ENCODE data around the gene EIF4H. TPM values are rescaled to one million over a fixed set of nuclear protein-coding genes. Genes with fewer than 3 reads are reported as not detected.

EIF4H gene
- total and polyA plus RNA-seq, 9 of the 15 experiments (the other 6 are each of a cell fraction or from before 2014, with no cell fraction given), result 11.0 to 435 (median 319) TPM

DNA sequence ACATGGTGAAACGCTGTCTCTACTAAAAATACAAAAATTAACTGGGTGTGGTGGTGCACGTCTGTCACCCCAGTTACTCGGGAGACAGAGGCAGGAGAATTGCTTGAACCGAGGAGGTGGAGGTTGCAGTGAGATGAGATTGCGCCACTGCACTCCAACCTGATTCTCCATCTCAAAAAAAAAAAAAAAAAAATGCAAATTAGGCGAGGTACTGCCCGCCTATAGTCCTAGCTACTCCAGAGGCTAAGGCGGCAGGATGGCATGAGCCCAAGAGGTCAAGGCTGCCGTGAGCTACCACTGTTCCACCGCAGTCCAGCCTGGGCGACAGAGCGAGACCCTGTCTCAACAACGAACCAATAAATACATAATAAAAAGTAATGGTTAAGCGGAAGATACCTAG, 1.1 kb upstream of the EIF4H start (continued):
- TF ChIP-seq, protein P1, sequence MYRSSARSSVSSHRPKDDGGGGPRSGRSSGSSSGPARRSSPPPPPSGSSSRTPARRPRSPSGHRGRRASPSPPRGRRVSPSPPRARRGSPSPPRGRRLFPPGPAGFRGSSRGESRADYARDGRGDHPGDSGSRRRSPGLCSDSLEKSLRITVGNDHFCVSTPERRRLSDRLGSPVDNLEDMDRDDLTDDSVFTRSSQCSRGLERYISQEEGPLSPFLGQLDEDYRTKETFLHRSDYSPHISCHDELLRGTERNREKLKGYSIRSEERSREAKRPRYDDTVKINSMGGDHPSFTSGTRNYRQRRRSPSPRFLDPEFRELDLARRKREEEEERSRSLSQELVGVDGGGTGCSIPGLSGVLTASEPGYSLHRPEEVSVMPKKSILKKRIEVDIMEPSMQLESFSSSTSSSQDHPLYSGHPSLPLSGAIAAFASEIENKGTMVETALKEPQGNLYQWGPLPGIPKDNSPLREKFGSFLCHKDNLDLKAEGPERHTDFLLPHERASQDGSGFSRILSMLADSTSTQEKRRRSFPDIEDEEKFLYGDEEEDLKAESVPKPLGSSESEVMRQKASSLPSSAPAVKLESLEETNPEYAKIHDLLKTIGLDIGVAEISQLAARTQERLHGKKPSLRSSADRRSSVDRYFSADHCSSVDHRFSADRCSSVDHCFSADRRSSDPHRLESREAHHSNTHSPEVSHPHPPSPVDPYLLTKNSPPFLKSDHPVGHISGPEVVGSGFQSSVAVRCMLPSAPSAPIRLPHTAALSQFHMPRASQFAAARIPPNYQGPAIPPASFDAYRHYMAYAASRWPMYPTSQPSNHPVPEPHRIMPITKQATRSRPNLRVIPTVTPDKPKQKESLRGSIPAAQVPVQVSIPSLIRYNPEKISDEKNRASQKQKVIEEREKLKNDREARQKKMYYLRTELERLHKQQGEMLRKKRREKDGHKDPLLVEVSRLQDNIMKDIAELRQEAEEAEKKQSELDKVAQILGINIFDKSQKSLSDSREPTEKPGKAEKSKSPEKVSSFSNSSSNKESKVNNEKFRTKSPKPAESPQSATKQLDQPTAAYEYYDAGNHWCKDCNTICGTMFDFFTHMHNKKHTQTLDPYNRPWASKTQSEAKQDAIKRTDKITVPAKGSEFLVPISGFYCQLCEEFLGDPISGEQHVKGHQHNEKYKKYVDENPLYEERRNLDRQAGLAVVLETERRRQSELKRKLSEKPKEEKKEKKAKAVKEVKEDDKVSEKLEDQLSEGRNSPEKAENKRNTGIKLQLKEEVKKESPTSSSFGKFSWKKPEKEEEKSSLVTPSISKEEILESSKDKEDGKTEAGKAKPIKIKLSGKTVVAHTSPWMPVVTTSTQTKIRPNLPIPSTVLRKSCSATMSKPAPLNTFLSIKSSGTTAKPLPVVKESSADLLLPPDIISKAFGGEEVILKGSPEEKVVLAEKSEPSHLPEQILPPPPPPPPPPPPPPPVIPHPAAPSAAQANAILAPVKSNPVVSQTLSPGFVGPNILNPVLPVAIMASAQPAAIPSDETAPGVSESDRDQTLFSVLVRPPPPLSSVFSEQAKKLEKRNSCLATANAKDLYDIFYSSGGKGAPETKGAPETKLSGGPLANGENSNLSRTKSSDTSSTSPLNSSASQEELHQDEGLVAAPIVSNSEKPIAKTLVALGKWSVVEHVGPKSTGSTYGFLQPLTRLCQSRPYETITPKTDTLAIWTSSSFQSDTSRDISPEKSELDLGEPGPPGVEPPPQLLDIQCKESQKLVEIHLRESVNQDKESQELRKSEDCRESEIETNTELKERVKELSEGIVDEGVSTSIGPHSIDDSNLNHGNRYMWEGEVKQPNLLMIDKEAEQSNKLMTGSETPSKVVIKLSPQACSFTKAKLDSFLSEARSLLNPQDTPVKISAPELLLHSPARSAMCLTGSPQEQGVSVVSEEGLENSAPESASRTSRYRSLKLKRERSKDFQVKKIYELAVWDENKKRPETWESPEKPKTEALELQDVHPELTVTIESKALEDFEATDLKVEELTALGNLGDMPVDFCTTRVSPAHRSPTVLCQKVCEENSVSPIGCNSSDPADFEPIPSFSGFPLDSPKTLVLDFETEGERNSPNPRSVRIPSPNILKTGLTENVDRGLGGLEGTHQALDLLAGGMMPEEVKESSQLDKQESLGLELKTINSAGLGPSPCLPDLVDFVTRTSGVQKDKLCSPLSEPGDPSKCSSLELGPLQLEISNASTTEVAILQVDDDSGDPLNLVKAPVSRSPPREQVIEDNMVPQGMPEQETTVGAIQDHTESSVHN (IDR thresholded peaks at IDR 0.05; ENCODE audit: borderline replicate concordance in 1 of 2, low read depth in 1 of 2), result no peak
- TF ChIP-seq CAMTA2 (CRISPR knock-in tag; conservative IDR thresholded peaks at IDR 0.05) (no peak), CBX3 (IDR thresholded peaks at IDR 0.05; ENCODE audit: borderline replicate concordance in 1 of 2, low read length in 2 of 2) (0 out of 3 replicates have a peak, but pooled peaks of 1 of the 2 experiments have one; percentile 1), ZBTB7A (IDR thresholded peaks at IDR 0.05; ENCODE audit: borderline replicate concordance, control insufficient read depth, low read depth, low read length) (no peak), ZNF780A (CRISPR knock-in tag; IDR thresholded peaks at IDR 0.05) (no peak), WHSC1 (IDR thresholded peaks at IDR 0.05; ENCODE audit: low read length) (no peak), RBM17 (IDR thresholded peaks at IDR 0.05; ENCODE audit: borderline replicate concordance, low read depth, low read length) (no peak), TCFL5 (CRISPR knock-in tag; conservative IDR thresholded peaks at IDR 0.05) (no peak), TARDBP (IDR thresholded peaks at IDR 0.05) (no peak)
- TF ChIP-seq, protein P2, sequence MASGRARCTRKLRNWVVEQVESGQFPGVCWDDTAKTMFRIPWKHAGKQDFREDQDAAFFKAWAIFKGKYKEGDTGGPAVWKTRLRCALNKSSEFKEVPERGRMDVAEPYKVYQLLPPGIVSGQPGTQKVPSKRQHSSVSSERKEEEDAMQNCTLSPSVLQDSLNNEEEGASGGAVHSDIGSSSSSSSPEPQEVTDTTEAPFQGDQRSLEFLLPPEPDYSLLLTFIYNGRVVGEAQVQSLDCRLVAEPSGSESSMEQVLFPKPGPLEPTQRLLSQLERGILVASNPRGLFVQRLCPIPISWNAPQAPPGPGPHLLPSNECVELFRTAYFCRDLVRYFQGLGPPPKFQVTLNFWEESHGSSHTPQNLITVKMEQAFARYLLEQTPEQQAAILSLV (tag; IDR thresholded peaks at IDR 0.05), result no peak
- TF ChIP-seq, protein P3, sequence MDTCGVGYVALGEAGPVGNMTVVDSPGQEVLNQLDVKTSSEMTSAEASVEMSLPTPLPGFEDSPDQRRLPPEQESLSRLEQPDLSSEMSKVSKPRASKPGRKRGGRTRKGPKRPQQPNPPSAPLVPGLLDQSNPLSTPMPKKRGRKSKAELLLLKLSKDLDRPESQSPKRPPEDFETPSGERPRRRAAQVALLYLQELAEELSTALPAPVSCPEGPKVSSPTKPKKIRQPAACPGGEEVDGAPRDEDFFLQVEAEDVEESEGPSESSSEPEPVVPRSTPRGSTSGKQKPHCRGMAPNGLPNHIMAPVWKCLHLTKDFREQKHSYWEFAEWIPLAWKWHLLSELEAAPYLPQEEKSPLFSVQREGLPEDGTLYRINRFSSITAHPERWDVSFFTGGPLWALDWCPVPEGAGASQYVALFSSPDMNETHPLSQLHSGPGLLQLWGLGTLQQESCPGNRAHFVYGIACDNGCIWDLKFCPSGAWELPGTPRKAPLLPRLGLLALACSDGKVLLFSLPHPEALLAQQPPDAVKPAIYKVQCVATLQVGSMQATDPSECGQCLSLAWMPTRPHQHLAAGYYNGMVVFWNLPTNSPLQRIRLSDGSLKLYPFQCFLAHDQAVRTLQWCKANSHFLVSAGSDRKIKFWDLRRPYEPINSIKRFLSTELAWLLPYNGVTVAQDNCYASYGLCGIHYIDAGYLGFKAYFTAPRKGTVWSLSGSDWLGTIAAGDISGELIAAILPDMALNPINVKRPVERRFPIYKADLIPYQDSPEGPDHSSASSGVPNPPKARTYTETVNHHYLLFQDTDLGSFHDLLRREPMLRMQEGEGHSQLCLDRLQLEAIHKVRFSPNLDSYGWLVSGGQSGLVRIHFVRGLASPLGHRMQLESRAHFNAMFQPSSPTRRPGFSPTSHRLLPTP (IDR thresholded peaks at IDR 0.05; ENCODE audit: borderline replicate concordance, extremely low read depth, insufficient read length), result no peak
- TF ChIP-seq, protein P4, sequence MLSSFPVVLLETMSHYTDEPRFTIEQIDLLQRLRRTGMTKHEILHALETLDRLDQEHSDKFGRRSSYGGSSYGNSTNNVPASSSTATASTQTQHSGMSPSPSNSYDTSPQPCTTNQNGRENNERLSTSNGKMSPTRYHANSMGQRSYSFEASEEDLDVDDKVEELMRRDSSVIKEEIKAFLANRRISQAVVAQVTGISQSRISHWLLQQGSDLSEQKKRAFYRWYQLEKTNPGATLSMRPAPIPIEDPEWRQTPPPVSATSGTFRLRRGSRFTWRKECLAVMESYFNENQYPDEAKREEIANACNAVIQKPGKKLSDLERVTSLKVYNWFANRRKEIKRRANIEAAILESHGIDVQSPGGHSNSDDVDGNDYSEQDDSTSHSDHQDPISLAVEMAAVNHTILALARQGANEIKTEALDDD (IDR thresholded peaks at IDR 0.05), result no peak
- TF ChIP-seq, protein P5, sequence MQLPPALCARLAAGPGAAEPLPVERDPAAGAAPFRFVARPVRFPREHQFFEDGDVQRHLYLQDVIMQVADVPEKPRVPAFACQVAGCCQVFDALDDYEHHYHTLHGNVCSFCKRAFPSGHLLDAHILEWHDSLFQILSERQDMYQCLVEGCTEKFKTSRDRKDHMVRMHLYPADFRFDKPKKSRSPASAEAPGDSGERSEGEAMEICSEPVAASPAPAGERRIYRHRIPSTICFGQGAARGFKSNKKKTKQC (CRISPR knock-in tag; IDR thresholded peaks at IDR 0.05), result 0 out of 2 replicates have a peak, but pooled peaks have one; percentile 35

All from K562 (cell line).